IMR-90 (cell line): ENCODE results near the gene TRPM7. TPM values are rescaled to one million over a fixed set of nuclear protein-coding genes. Genes with fewer than 3 reads are reported as not detected.

ENCODE experiments used
- ATAC-seq: fragments of 200-7000 bp; cut with Tn5 transposase; 2 replicates; pipeline ENCODE4 v1.9.1; 2020; ENCODE audit warnings: low read depth, mild to moderate bottlenecking, moderate library complexity
- BruUV-seq: library from RNA; stranded (reverse); fragments of 400-500 nt; replicated peaks from 2 replicates; lab custom pipeline; 2021; lab: Mats Ljungman, UMichigan
- CTCF ChIA-PET: fragments of 300-600 bp; formaldehyde crosslinking; extraction: SDS; loops from one replicate; lab custom pipeline; 2021; ENCODE audit warnings: antibody characterized with exemption; lab: Yijun Ruan, JAX
- POLR2A ChIA-PET: fragments of 300-600 bp; sonication (Branson Sonifier 250); formaldehyde crosslinking; loops from one replicate; lab custom pipeline; 2022; ENCODE audit warnings: antibody characterized with exemption; ENCODE audit not compliant: unreplicated experiment; lab: Charles Lee
- DNase-seq: peaks from one replicate; pipeline ENCODE4 v3.0.0; 2013
- H2AFZ ChIP-seq: replicated peaks from 2 replicates; pipeline ENCODE3; 2013; ENCODE audit warnings: low read length, mild to moderate bottlenecking; ENCODE audit not compliant: poor library complexity
- H2AK5ac ChIP-seq: 2 replicates; pipeline ENCODE4 v1.6.1; 2013; ENCODE audit warnings: low read depth, low read length, inconsistent platforms
- H2AK9ac ChIP-seq: replicated peaks from 2 replicates; pipeline ENCODE3; 2013; ENCODE audit warnings: mild to moderate bottlenecking, low read depth, low read length, moderate library complexity; ENCODE audit not compliant: poor library complexity
- H2BK120ac ChIP-seq: 2 replicates; pipeline ENCODE4 v1.6.1; 2013; ENCODE audit warnings: low read depth, low read length, inconsistent platforms
- H2BK15ac ChIP-seq: 3 replicates; pipeline ENCODE4 v1.6.1; 2013; ENCODE audit warnings: low read depth, low read length, inconsistent platforms
- H2BK20ac ChIP-seq: 2 replicates; pipeline ENCODE4 v1.6.1; 2013; ENCODE audit warnings: low read depth, mild to moderate bottlenecking, inconsistent platforms, low read length, moderate library complexity
- H2BK5ac ChIP-seq: 2 replicates; pipeline ENCODE4 v1.6.1; 2013; ENCODE audit warnings: mild to moderate bottlenecking, low read depth, low read length, inconsistent platforms; ENCODE audit not compliant: poor library complexity, severe bottlenecking
- H3K14ac ChIP-seq: replicated peaks from 2 replicates; pipeline ENCODE4 v1.6.1; 2013; ENCODE audit warnings: low read depth, low read length, inconsistent platforms
- H3K18ac ChIP-seq: 2 replicates; pipeline ENCODE4 v1.6.1; 2013; ENCODE audit warnings: low read depth, low read length, control low read depth
- H3K23ac ChIP-seq: 2 replicates; pipeline ENCODE4 v1.6.1; 2013; ENCODE audit warnings: low read depth, low read length, inconsistent platforms
- H3K27ac ChIP-seq: 2 replicates; pipeline ENCODE4 v1.5.1; 2013; ENCODE audit warnings: mild to moderate bottlenecking, control low read depth, low read length; ENCODE audit not compliant: insufficient read depth
- H3K27me3 ChIP-seq: 2 replicates; pipeline ENCODE4 v1.6.1; 2013; ENCODE audit warnings: low read length; ENCODE audit not compliant: control insufficient read depth, insufficient read depth
- H3K36me3 ChIP-seq: 2 replicates; pipeline ENCODE4 v1.6.1; 2013; ENCODE audit warnings: low read length, mixed read lengths; ENCODE audit not compliant: control insufficient read depth, insufficient read depth
- H3K4ac ChIP-seq: 2 replicates; pipeline ENCODE4 v1.6.1; 2013; ENCODE audit warnings: low read depth, low read length, inconsistent platforms
- H3K4me1 ChIP-seq: 2 replicates; pipeline ENCODE4 v1.6.1; 2013; ENCODE audit warnings: low read length, mixed read lengths; ENCODE audit not compliant: control insufficient read depth, insufficient read depth
- H3K4me2 ChIP-seq: 2 replicates; pipeline ENCODE4 v1.6.1; 2013; ENCODE audit warnings: low read depth, mild to moderate bottlenecking, control low read depth, low read length, moderate library complexity
- H3K4me3 ChIP-seq: 2 replicates; pipeline ENCODE4 v1.5.1; 2013; ENCODE audit warnings: low read depth, mild to moderate bottlenecking, control low read depth, low read length, moderate library complexity; ENCODE audit not compliant: insufficient read depth
- H3K56ac ChIP-seq: 2 replicates; pipeline ENCODE4 v1.6.1; 2013; ENCODE audit warnings: low read length, inconsistent platforms; ENCODE audit not compliant: insufficient read depth; ENCODE audit errors: extremely low read depth
- H3K79me1 ChIP-seq, 2 experiments: 2 replicates each; pipeline ENCODE4 v1.6.1; 2013; ENCODE audit warnings: low read length in 2 of 2, inconsistent platforms in 1 of 2, low read depth in 1 of 2
- H3K9ac ChIP-seq: 2 replicates; pipeline ENCODE4 v1.6.1; 2013; ENCODE audit warnings: low read depth, low read length, control low read depth
- H3K9me1 ChIP-seq: 2 replicates; pipeline ENCODE4 v1.6.1; 2013; ENCODE audit warnings: low read length, inconsistent platforms; ENCODE audit not compliant: insufficient read depth
- H3K9me3 ChIP-seq: 2 replicates; pipeline ENCODE4 v1.6.1; 2013; ENCODE audit warnings: low read length; ENCODE audit not compliant: control insufficient read depth, insufficient read depth
- H4K20me1 ChIP-seq: 2 replicates; pipeline ENCODE4 v1.6.1; 2013; ENCODE audit warnings: low read length, inconsistent platforms; ENCODE audit not compliant: insufficient read depth
- H4K5ac ChIP-seq: 2 replicates; pipeline ENCODE4 v1.6.1; 2013; ENCODE audit warnings: mild to moderate bottlenecking, low read depth, low read length, control low read depth
- H4K8ac ChIP-seq, 2 experiments: 2 replicates each; pipeline ENCODE4 v1.6.1; 2013; ENCODE audit warnings: low read depth in 2 of 2, low read length in 2 of 2, control low read depth in 1 of 2, inconsistent platforms in 1 of 2
- H4K91ac ChIP-seq: 2 replicates; pipeline ENCODE4 v1.6.1; 2013; ENCODE audit warnings: low read depth, low read length, inconsistent platforms; ENCODE audit not compliant: insufficient read depth
- BHLHE40 ChIP-seq: fragments of 150-350 bp; IDR thresholded peaks from 2 replicates; pipeline ENCODE4 v1.6.1; 2016; ENCODE audit warnings: mild to moderate bottlenecking, low read depth, low read length
- CEBPB ChIP-seq: IDR thresholded peaks from 2 replicates; pipeline ENCODE4 v1.6.1; 2012; ENCODE audit warnings: low read depth, low read length, improper control_type of control experiment
- ELK1 ChIP-seq: fragments of 150-350 bp; IDR thresholded peaks from 2 replicates; pipeline ENCODE4 v1.6.1; 2016; ENCODE audit warnings: low read depth, mild to moderate bottlenecking, low read length, moderate library complexity, borderline replicate concordance
- FOS ChIP-seq: fragments of 150-350 bp; IDR thresholded peaks from 2 replicates; pipeline ENCODE4 v1.6.1; 2016; ENCODE audit warnings: low read depth, low read length
- MAFK ChIP-seq: IDR thresholded peaks from 2 replicates; pipeline ENCODE4 v1.6.1; 2012; ENCODE audit warnings: low read depth, low read length, improper control_type of control experiment
- MAZ ChIP-seq: IDR thresholded peaks from 2 replicates; pipeline ENCODE4 v1.6.1; 2012; ENCODE audit warnings: low read depth, mild to moderate bottlenecking, low read length, improper control_type of control experiment, moderate library complexity, borderline replicate concordance
- MXI1 ChIP-seq: IDR thresholded peaks from 2 replicates; pipeline ENCODE4 v1.6.1; 2012; ENCODE audit warnings: low read depth, mild to moderate bottlenecking, low read length, moderate library complexity, borderline replicate concordance
- NFE2L2 ChIP-seq: fragments of 150-350 bp; IDR thresholded peaks from 2 replicates; pipeline ENCODE4 v1.6.1; 2016; ENCODE audit warnings: low read depth, mild to moderate bottlenecking, low read length
- POLR2A ChIP-seq: IDR thresholded peaks from 2 replicates; pipeline ENCODE4 v1.6.1; 2012; ENCODE audit warnings: mild to moderate bottlenecking, low read depth, low read length
- RAD21 ChIP-seq: IDR thresholded peaks from 2 replicates; pipeline ENCODE4 v1.6.1; 2012; ENCODE audit warnings: low read length, improper control_type of control experiment
- RCOR1 ChIP-seq: IDR thresholded peaks from 2 replicates; pipeline ENCODE4 v1.6.1; 2012; ENCODE audit warnings: mild to moderate bottlenecking, low read length, improper control_type of control experiment; ENCODE audit not compliant: insufficient replicate concordance
- RFX5 ChIP-seq: IDR thresholded peaks from 2 replicates; pipeline ENCODE4 v1.8.0; 2012; ENCODE audit warnings: low read depth, mild to moderate bottlenecking, low read length, moderate library complexity
- SMC3 ChIP-seq: fragments of 150-350 bp; IDR thresholded peaks from 2 replicates; pipeline ENCODE4 v1.6.1; 2016; ENCODE audit warnings: low read depth, mild to moderate bottlenecking, antibody characterized with exemption, low read length, moderate library complexity
- USF2 ChIP-seq: fragments of 150-350 bp; IDR thresholded peaks from 2 replicates; pipeline ENCODE4 v1.6.1; 2017; ENCODE audit warnings: mild to moderate bottlenecking, antibody characterized with exemption, low read length, low read depth
- WGBS, 2 experiments: methylation state at CpG; one replicate each; pipeline versions ENCODE4 v1.1.5 to v1.1.7; 2013; ENCODE audit warnings: missing lambda C conversion rate in 2 of 2; ENCODE audit not compliant: insufficient read length in 1 of 2; ENCODE audit errors: extremely low coverage in 2 of 2; 5-methylcytosine and 5-hydroxymethylcytosine counted together
- dilution Hi-C: fragments of 300-500 bp; cut with HindIII; formaldehyde crosslinking; loops from one replicate; pipeline ENCODE4 v1.14.3; 2018; ENCODE audit warnings: low sequenced_read_pairs; ENCODE audit not compliant: unreplicated experiment
- in situ Hi-C: fragments of 300-500 bp; cut with MboI; formaldehyde crosslinking; loops from 3 replicates; pipeline ENCODE4 v1.14.3; 2019; ENCODE audit warnings: low sequenced_read_pairs, inconsistent platforms, mixed read lengths
- intact Hi-C: fragments of 100-400 bp; cut with micrococcal nuclease; formaldehyde crosslinking; loops from 2 replicates; pipeline ENCODE4 v1.10.0; 2022
- polyA plus RNA-seq, 3 experiments: library from polyadenylated mRNA; depleted of rRNA; stranded (reverse); fragments of >200 nt; gene quantifications; 2 replicates each; pipeline ENCODE4 v1.2.3, GENCODE V29; 2012; ENCODE audit warnings: low replicate concordance in 1 of 3
- total RNA-seq: library from RNA; depleted of rRNA; stranded (reverse); fragments of >200 nt; gene quantifications from 2 replicates; pipeline ENCODE4 v1.2.3, GENCODE V29; 2012

TRPM7 gene
- total and polyA plus RNA-seq, 2 of the 4 experiments (the other 2 are of a cell fraction) = 10.6 to 27.8 TPM

GRCh38 chr15:50549326-50549725, 137.3 kb downstream of the TRPM7 start:
- Histone ChIP-seq H3K4me3 (no peak overlapping the region), H3K56ac (no peak overlapping the region), H2BK120ac (no peak overlapping the region), H3K27ac (no peak overlapping the region), H4K8ac (no peak overlapping the region), H3K9me1 (peaks cover 3% of the 10 kb centered on the region; the same call in 1 of the 2 replicates), H3K4ac (no peak overlapping the region), H4K91ac (no peak overlapping the region), H3K23ac (no peak overlapping the region), H3K14ac (no peak overlapping the region), H2AFZ (no peak overlapping the region), H2AK5ac (no peak overlapping the region), H3K9me3 (no peaks in the 10 kb centered on the region), H2BK20ac (no peak overlapping the region), H2BK5ac (no peak overlapping the region), H3K4me1 (no peaks in the 10 kb centered on the region; the same call in 1 of the 2 replicates), H3K79me1 (no peaks in the 10 kb centered on the region), H4K5ac (no peak overlapping the region), H3K36me3 (no peaks in the 10 kb centered on the region), H3K9ac (no peak overlapping the region), H2BK15ac (no peak overlapping the region), H3K27me3 (no peaks in the 10 kb centered on the region), H3K18ac (no peak overlapping the region), H4K20me1 (no peaks in the 10 kb centered on the region), H3K4me2 (no peak overlapping the region), H2AK9ac (no peak overlapping the region)
- intact Hi-C loops = no loop called here
- no peak for TF ChIP-seq USF2
- TF ChIP-seq MAZ = no peak
- no peak for TF ChIP-seq SMC3
- TF ChIP-seq RAD21 = no peak
- no peak for TF ChIP-seq RCOR1
- no peak for TF ChIP-seq FOS
- no peak for TF ChIP-seq ELK1
- TF ChIP-seq RFX5 = no peak
- no peak for TF ChIP-seq NFE2L2
- no peak for TF ChIP-seq POLR2A
- TF ChIP-seq BHLHE40 = no peak
- TF ChIP-seq MAFK = no peak
- no peak for TF ChIP-seq MXI1
- TF ChIP-seq CEBPB = no peak
- BruUV-seq = no TSS peak
- dilution Hi-C loops = no loop called here
- CTCF ChIA-PET = interaction anchor here (0.6 kb wide), 1 partner anchor 197 kb away, joined by 3 read pairs; no protein-coding TSS in a partner anchor
- in situ Hi-C loops = no loop called here
- POLR2A ChIA-PET = no interaction called here
- DNase-seq (no peak), ATAC-seq (no peak)
- whole genome bisulfite sequencing, 2 experiments = 82% methylated on average over 5 of the region's 7 CpGs; no CpG with 5 or more reads in 1 of the 2 experiments
